ENCODE measurements around the gene CPA5. TPM values are rescaled to one million over a fixed set of nuclear protein-coding genes. Genes with fewer than 3 reads are reported as not detected.

Gene CPA5
- total RNA-seq, 2 donors from 2014 or later = not detected

DNA sequence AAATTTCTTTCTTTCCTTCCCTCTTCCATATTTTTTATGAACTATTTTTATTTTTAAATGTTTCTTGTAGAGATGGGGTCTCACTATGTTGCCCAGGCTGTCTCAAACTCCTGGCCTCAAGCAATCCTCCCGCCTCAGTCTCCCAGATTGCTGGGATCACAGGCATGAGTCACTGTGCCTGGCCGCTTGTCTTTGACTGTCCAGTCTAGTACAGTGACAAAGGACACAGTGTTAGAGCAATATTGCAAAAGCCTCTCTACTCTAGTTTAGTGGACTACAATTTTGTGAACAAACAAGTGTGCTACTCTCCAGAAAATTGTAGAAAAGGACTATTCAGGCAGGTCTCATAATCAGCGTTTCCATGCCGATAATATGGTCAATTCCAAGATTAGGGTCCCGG lies 40.6 kb upstream of the CPA5 start:
- Histone ChIP-seq H3K27ac (no peak overlapping the region), H3K36me3 (no peaks in the 10 kb centered on the region), H3K9me3 (no peaks in the 10 kb centered on the region), H3K27me3 (no peaks in the 10 kb centered on the region), H3K4me1 (no peaks in the 10 kb centered on the region), H3K4me3 (no peak overlapping the region), H3K9ac (ENCODE audit: low read depth in 2 of 2, low read length in 2 of 2) (no peak overlapping the region)
- TF ChIP-seq, protein P1, sequence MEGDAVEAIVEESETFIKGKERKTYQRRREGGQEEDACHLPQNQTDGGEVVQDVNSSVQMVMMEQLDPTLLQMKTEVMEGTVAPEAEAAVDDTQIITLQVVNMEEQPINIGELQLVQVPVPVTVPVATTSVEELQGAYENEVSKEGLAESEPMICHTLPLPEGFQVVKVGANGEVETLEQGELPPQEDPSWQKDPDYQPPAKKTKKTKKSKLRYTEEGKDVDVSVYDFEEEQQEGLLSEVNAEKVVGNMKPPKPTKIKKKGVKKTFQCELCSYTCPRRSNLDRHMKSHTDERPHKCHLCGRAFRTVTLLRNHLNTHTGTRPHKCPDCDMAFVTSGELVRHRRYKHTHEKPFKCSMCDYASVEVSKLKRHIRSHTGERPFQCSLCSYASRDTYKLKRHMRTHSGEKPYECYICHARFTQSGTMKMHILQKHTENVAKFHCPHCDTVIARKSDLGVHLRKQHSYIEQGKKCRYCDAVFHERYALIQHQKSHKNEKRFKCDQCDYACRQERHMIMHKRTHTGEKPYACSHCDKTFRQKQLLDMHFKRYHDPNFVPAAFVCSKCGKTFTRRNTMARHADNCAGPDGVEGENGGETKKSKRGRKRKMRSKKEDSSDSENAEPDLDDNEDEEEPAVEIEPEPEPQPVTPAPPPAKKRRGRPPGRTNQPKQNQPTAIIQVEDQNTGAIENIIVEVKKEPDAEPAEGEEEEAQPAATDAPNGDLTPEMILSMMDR (IDR thresholded peaks at IDR 0.05) = no peak
- no peak for DNase-seq
- intact Hi-C loops (cut with DNase I) = no loop called here

DNA sequence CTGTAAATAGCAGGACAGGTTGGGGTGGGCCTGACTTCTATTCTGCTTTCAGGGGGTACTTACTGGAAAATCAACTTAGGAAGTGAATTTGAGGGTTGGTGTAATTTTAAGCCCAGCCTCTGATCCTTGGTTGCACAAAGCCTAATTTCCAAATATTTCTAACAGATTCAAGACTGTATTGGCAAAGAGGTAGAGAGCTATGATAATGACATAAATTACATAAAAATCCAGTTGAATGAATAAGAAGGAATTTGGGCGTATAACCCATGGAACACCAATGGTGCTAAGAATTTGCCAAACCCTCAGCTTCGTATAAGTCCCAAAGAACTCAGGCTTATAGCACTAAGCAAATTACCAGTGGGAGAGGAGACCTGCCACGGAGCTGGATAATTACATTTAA lies 39.7 kb upstream of the CPA5 start:
- no peaks in the 10 kb centered on the region for H3K36me3 ChIP-seq
- TF ChIP-seq, protein P1 (IDR thresholded peaks at IDR 0.05) = no peak
- no peaks in the 10 kb centered on the region for H3K27me3 ChIP-seq
- no peak overlapping the region for H3K9ac ChIP-seq (ENCODE audit: low read depth in 2 of 2, low read length in 2 of 2)
- no peak overlapping the region for H3K27ac ChIP-seq
- no peaks in the 10 kb centered on the region for H3K9me3 ChIP-seq
- H3K4me1 ChIP-seq = no peaks in the 10 kb centered on the region
- no peak overlapping the region for H3K4me3 ChIP-seq
- no peak for DNase-seq
- intact Hi-C loops (cut with DNase I) = no loop called here

DNA sequence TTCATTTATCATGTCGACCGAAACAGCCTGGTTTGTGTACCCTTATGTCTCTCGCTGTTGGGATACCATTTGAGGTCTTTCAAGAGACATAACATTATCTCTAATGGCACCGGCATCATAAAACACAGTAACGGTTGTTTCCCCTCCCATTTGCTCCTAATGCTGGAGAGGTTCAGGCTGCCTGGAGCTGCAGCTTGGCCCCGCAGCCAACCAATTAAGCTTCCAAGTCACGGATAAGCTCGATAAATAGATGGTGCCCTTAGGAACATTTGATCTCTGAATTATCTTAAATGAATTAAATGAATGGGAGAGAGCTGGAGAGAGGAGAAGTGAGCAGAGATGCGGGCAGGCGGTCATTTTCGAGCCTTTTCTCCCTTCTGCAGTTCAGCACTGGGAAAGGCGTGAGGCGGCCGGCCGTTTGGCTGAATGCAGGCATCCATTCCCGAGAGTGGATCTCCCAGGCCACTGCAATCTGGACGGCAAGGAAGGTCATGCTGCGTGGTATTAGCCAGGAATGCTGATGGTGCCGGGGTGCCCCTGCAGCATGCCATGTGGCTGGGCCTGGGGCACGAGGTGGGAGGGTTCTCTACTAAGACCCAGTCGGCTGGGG lies 39.1 kb upstream of the CPA5 start:
- no peak overlapping the region for H3K27ac ChIP-seq
- no peak for DNase-seq
- no peaks in the 10 kb centered on the region for H3K36me3 ChIP-seq
- H3K4me3 ChIP-seq = no peak overlapping the region
- no peaks in the 10 kb centered on the region for H3K27me3 ChIP-seq
- intact Hi-C loops (cut with DNase I) = no loop called here
- TF ChIP-seq, protein P1 (IDR thresholded peaks at IDR 0.05) = no peak
- H3K4me1 ChIP-seq = no peaks in the 10 kb centered on the region
- no peaks in the 10 kb centered on the region for H3K9me3 ChIP-seq
- H3K9ac ChIP-seq (ENCODE audit: low read depth in 2 of 2, low read length in 2 of 2) = no peak overlapping the region

DNA sequence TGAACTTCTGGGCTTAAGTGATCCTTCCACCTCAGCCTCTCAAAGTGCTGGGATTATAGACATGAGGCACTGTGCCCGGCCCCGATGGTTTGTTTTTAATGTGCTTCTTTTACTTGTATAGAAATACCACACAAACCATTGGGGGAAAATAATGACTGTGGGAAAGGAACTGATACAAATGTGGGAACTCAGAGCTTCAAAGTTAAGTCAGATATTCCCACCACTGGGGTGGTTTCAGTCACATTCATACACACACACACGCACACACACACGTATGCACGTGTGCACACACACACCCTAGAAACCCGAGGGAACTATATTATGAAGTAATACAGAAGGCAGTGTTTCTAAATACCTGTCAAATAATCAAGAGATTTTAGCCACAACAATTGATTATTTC lies 34.6 kb upstream of the CPA5 start:
- intact Hi-C loops (cut with DNase I) = no loop called here
- Histone ChIP-seq H3K27me3 (no peaks in the 10 kb centered on the region), H3K36me3 (no peaks in the 10 kb centered on the region), H3K4me1 (no peaks in the 10 kb centered on the region), H3K4me3 (no peak overlapping the region), H3K9ac (ENCODE audit: low read depth in 2 of 2, low read length in 2 of 2) (no peak overlapping the region), H3K27ac (no peak overlapping the region), H3K9me3 (no peaks in the 10 kb centered on the region)
- TF ChIP-seq, protein P1 (IDR thresholded peaks at IDR 0.05) = no peak
- no peak for DNase-seq

DNA sequence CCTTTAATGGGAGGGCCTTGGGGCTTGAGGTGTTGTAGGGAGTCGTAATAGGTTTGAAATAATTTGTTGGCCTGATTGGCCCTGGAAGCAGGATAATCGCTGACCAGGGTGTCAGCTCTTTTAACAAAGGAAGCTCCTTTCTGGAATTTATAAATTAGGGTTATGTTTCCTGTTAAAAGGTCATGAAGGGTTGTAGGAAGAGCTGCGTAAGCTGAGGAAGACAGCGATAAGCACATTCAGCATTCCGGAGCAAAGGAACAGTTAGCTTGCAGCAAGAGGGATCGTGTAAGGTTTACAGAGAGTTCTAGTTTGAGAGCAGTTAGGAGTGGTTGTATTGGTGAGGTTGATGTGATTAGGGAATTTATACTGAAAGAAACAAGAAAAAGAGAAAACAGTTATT lies 30.3 kb upstream of the CPA5 start:
- H3K27ac ChIP-seq = no peak overlapping the region
- no peaks in the 10 kb centered on the region for H3K9me3 ChIP-seq
- intact Hi-C loops (cut with DNase I) = no loop called here
- H3K4me3 ChIP-seq = no peak overlapping the region
- H3K9ac ChIP-seq (ENCODE audit: low read depth in 2 of 2, low read length in 2 of 2) = no peak overlapping the region
- TF ChIP-seq, protein P1 (IDR thresholded peaks at IDR 0.05) = no peak
- H3K4me1 ChIP-seq = no peaks in the 10 kb centered on the region
- no peaks in the 10 kb centered on the region for H3K36me3 ChIP-seq
- DNase-seq = no peak
- no peaks in the 10 kb centered on the region for H3K27me3 ChIP-seq

Measured in colonic mucosa (tissue), 4 donors.